Thyroid gland (tissue), 4 donors: ENCODE data around the gene EFR3B.

Source experiments
- CTCF ChIP-seq, 6 experiments: fragments of 200-600 bp in 3 of 6; fragments of 450-650 bp in 3 of 6; sonication (generic) in 3 of 6; IDR thresholded peaks; one replicate each; pipeline ENCODE4 v1.5.1; 2016 to 2019; ENCODE audit warnings: antibody characterized with exemption in 6 of 6, mild to moderate bottlenecking in 2 of 6, inconsistent platforms in 1 of 6, moderate library complexity in 1 of 6
- POLR2A ChIP-seq, 2 donors: fragments of 450-650 bp; IDR thresholded peaks; one replicate each; pipeline ENCODE4 v1.6.1; 2017; ENCODE audit warnings: antibody characterized with exemption in 2 of 2, mild to moderate bottlenecking in 2 of 2, moderate library complexity in 1 of 2

- no peak for TF ChIP-seq POLR2A (IDR thresholded peaks at IDR 0.05)
- no peak for TF ChIP-seq CTCF (IDR thresholded peaks at IDR 0.05)
These were observed 40.2 kb downstream of the EFR3B start for GRCh38 chr2:25082002-25082622.
